Ammon's horn (tissue), 1 donor: Measurements from ENCODE around the gene ZDHHC1.
"Not testable (repeated sequence)": the region's sequence is repeated elsewhere in the genome, so short reads cannot be mapped to it uniquely, and the experiment has no call there.

Experiments used
- DNase-seq: peaks from one replicate; pipeline ENCODE4 v3.0.0-alpha.2; 2016; ENCODE audit warnings: low spot score

The ZDHHC1 gene

GRCh38 chr16:67361038-67361437 is 55.2 kb downstream of the ZDHHC1 start:
- no peak for DNase-seq

GRCh38 chr16:67359540-67360269 is 56.6 kb downstream of the ZDHHC1 start:
- DNase-seq: not testable (repeated sequence)

GRCh38 chr16:67357561-67357960 is 58.7 kb downstream of the ZDHHC1 start:
- DNase-seq: no peak

GRCh38 chr16:67356396-67356795 is 59.9 kb downstream of the ZDHHC1 start:
- DNase-seq: no peak

- not testable (repeated sequence) for DNase-seq
Observed at GRCh38 chr16:67352463-67352862, 63.8 kb downstream of the ZDHHC1 start.

GRCh38 chr16:67350324-67350723 is 66.0 kb downstream of the ZDHHC1 start:
- no peak for DNase-seq

GRCh38 chr16:67349172-67349571 is 67.1 kb downstream of the ZDHHC1 start:
- DNase-seq: no peak

GRCh38 chr16:67346341-67346740 is 69.9 kb downstream of the ZDHHC1 start:
- no peak for DNase-seq

GRCh38 chr16:67345401-67345800 is 70.9 kb downstream of the ZDHHC1 start:
- no peak for DNase-seq
